ENCODE measurements around the gene DMD.

- no peak for TF ChIP-seq POLR2A (IDR thresholded peaks at IDR 0.05)
- TF ChIP-seq, protein P1, sequence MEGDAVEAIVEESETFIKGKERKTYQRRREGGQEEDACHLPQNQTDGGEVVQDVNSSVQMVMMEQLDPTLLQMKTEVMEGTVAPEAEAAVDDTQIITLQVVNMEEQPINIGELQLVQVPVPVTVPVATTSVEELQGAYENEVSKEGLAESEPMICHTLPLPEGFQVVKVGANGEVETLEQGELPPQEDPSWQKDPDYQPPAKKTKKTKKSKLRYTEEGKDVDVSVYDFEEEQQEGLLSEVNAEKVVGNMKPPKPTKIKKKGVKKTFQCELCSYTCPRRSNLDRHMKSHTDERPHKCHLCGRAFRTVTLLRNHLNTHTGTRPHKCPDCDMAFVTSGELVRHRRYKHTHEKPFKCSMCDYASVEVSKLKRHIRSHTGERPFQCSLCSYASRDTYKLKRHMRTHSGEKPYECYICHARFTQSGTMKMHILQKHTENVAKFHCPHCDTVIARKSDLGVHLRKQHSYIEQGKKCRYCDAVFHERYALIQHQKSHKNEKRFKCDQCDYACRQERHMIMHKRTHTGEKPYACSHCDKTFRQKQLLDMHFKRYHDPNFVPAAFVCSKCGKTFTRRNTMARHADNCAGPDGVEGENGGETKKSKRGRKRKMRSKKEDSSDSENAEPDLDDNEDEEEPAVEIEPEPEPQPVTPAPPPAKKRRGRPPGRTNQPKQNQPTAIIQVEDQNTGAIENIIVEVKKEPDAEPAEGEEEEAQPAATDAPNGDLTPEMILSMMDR (IDR thresholded peaks at IDR 0.05) = no peak
- no peak for TF ChIP-seq EP300 (IDR thresholded peaks at IDR 0.05)
- TF ChIP-seq POLR2AphosphoS5 (IDR thresholded peaks at IDR 0.05) = no peak
These were observed 16.4 kb downstream of the DMD start for GRCh38 chrX:33194876-33195433.
